ENCODE measurements around the gene GALNT16. TPM values are rescaled to one million over a fixed set of nuclear protein-coding genes. Genes with fewer than 3 reads are reported as not detected.

GALNT16 gene
- polyA plus RNA-seq, 2 donors: 0.36 to 0.39 TPM

DNA sequence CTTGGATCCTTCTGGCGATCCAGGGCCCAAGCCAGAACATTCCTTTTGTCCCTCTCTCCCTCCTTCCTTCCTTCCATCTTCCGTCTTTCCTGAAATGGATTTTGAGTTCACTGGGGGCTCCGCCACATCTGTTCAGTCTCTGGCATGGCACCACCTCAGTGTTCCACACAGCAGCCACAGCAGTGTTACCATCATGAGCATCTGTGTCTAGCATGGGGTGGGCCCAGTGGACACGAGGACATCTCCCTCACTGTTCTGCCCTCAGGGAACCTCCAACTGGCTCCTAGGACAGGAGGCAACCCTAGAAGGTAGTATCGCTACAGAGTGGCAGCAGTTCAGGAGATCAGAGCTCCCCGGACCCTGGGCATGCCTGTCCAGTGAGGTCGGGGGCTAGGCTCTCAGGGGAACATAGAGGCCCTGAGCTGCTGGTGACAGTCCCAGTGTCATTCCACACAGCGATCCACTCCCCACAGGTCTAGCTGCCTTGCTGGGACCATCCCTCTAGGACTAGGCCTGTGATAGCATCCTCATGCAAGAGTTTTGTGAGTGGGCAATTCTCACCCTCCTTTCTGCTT lies 59.0 kb downstream of the GALNT16 start:
- WGBS, 2 donors: 92% methylated on average over 8 of the region's 8 CpGs
- Histone ChIP-seq H3K4me3 (ENCODE audit: low read depth in 1 of 2, low read length in 2 of 2) (no peak overlapping the region), H3K27me3 (ENCODE audit: control insufficient read depth in 1 of 2, insufficient read depth in 2 of 2, low read length in 2 of 2) (no peaks in the 10 kb centered on the region), H3K9me3 (ENCODE audit: control insufficient read depth in 2 of 2, insufficient read depth in 1 of 2, low read depth in 1 of 2, low read length in 1 of 2) (no peaks in the 10 kb centered on the region), H3K27ac (ENCODE audit: low read depth in 2 of 2, low read length in 1 of 2) (no peak overlapping the region), H3K36me3 (ENCODE audit: control insufficient read depth in 2 of 2, insufficient read depth in 2 of 2, low read length in 1 of 2) (no peaks in the 10 kb centered on the region), H3K4me1 (ENCODE audit: control insufficient read depth in 2 of 2, insufficient read depth in 2 of 2, low read length in 1 of 2) (no peaks in the 10 kb centered on the region)

DNA sequence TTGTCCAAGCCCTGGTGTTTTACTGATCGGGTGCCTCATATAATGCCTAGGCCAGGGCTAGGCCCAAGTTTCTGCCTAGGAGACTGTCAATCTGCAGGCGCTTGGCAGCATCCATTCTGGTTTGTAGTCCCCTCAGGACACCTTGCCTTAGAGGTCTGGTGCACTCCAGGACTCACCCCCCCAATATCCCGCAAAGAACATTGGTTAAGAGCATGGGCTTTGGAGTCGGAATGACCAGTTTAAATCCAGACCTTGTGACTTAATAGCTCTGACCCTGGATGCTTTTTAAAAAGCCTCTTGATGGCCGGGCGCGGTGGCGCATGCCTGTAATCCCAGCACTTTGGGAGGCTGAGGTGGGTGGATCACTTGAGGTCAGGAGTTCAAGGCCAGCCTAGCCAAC lies 60.0 kb downstream of the GALNT16 start:
- Histone ChIP-seq H3K27me3 (ENCODE audit: control insufficient read depth in 1 of 2, insufficient read depth in 2 of 2, low read length in 2 of 2) (no peaks in the 10 kb centered on the region), H3K27ac (ENCODE audit: low read depth in 2 of 2, low read length in 1 of 2) (no peak overlapping the region), H3K4me1 (ENCODE audit: control insufficient read depth in 2 of 2, insufficient read depth in 2 of 2, low read length in 1 of 2) (no peaks in the 10 kb centered on the region), H3K9me3 (ENCODE audit: control insufficient read depth in 2 of 2, insufficient read depth in 1 of 2, low read depth in 1 of 2, low read length in 1 of 2) (no peaks in the 10 kb centered on the region), H3K4me3 (ENCODE audit: low read depth in 1 of 2, low read length in 2 of 2) (no peak overlapping the region), H3K36me3 (ENCODE audit: control insufficient read depth in 2 of 2, insufficient read depth in 2 of 2, low read length in 1 of 2) (no peaks in the 10 kb centered on the region)
- 95 to 96% methylated on average over 8 of the region's 8 CpGs for WGBS, 2 donors

- Histone ChIP-seq H3K4me3 (ENCODE audit: low read depth in 1 of 2, low read length in 2 of 2) (no peak overlapping the region), H3K9me3 (ENCODE audit: control insufficient read depth in 2 of 2, insufficient read depth in 1 of 2, low read depth in 1 of 2, low read length in 1 of 2) (no peaks in the 10 kb centered on the region), H3K27ac (ENCODE audit: low read depth in 2 of 2, low read length in 1 of 2) (no peak overlapping the region), H3K36me3 (ENCODE audit: control insufficient read depth in 2 of 2, insufficient read depth in 2 of 2, low read length in 1 of 2) (no peaks in the 10 kb centered on the region), H3K4me1 (ENCODE audit: control insufficient read depth in 2 of 2, insufficient read depth in 2 of 2, low read length in 1 of 2) (no peaks in the 10 kb centered on the region), H3K27me3 (ENCODE audit: control insufficient read depth in 1 of 2, insufficient read depth in 2 of 2, low read length in 2 of 2) (no peaks in the 10 kb centered on the region)
- WGBS, 2 donors: 94 to 95% methylated on average over 18 of the region's 18 CpGs
These were observed 60.8 kb downstream of the GALNT16 start for GRCh38 chr14:69320581-69321365.

DNA sequence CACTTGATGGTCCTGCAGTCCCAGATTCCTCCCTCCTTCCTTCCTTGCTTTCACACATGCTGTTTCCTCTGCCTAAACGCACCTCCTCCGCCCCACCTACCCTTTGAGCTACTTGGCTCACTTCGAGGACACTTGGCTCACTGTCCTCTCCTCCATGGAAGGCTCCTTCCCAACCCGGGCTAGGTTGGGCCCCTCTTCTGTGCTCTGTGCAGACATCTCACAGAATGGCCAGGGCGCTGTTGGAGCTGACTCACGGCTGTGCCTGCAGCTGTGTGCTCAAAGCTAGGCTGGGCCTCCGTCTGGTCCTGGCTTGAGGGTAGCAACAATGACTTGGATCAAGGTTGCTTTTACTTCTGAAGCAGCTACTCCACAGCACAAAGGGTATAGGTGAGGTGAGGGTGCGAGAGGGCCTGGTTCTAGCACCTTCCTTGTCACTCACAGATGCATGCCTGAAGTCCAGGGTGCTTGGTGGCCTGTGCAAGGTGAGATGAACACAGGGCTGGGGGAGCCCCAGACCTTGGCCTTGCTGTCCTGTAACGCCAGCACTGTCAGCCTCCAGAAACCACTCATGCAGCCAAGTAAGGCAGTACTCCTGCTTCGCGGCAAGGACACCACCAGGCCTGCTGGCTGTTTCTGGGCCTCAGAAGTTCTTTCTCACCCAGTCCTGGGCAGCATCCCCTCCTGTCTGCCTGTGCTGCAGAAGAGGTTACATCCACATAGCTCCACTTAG lies 61.8 kb downstream of the GALNT16 start:
- no peak overlapping the region for H3K4me3 ChIP-seq (ENCODE audit: low read depth in 1 of 2, low read length in 2 of 2)
- 67 to 75% methylated on average over 11 of the region's 11 CpGs for WGBS, 2 donors
- no peaks in the 10 kb centered on the region for H3K4me1 ChIP-seq (ENCODE audit: control insufficient read depth in 2 of 2, insufficient read depth in 2 of 2, low read length in 1 of 2)
- H3K27me3 ChIP-seq (ENCODE audit: control insufficient read depth in 1 of 2, insufficient read depth in 2 of 2, low read length in 2 of 2): no peaks in the 10 kb centered on the region
- no peaks in the 10 kb centered on the region for H3K36me3 ChIP-seq (ENCODE audit: control insufficient read depth in 2 of 2, insufficient read depth in 2 of 2, low read length in 1 of 2)
- H3K9me3 ChIP-seq (ENCODE audit: control insufficient read depth in 2 of 2, insufficient read depth in 1 of 2, low read depth in 1 of 2, low read length in 1 of 2): no peaks in the 10 kb centered on the region
- H3K27ac ChIP-seq (ENCODE audit: low read depth in 2 of 2, low read length in 1 of 2): no peak overlapping the region

GRCh38 chr14:69323266-69323998 lies 63.5 kb downstream of the GALNT16 start:
- Histone ChIP-seq H3K9me3 (ENCODE audit: control insufficient read depth in 2 of 2, insufficient read depth in 1 of 2, low read depth in 1 of 2, low read length in 1 of 2) (no peaks in the 10 kb centered on the region), H3K27ac (ENCODE audit: low read depth in 2 of 2, low read length in 1 of 2) (no peak overlapping the region), H3K36me3 (ENCODE audit: control insufficient read depth in 2 of 2, insufficient read depth in 2 of 2, low read length in 1 of 2) (no peaks in the 10 kb centered on the region), H3K4me1 (ENCODE audit: control insufficient read depth in 2 of 2, insufficient read depth in 2 of 2, low read length in 1 of 2) (no peaks in the 10 kb centered on the region), H3K4me3 (ENCODE audit: low read depth in 1 of 2, low read length in 2 of 2) (no peak overlapping the region), H3K27me3 (ENCODE audit: control insufficient read depth in 1 of 2, insufficient read depth in 2 of 2, low read length in 2 of 2) (no peaks in the 10 kb centered on the region)
- WGBS, 2 donors: 89 to 91% methylated on average over 11 of the region's 11 CpGs

- 90 to 91% methylated on average over 1 of the region's 1 CpG for WGBS, 2 donors
- no peaks in the 10 kb centered on the region for H3K27me3 ChIP-seq (ENCODE audit: control insufficient read depth in 1 of 2, insufficient read depth in 2 of 2, low read length in 2 of 2)
- no peaks in the 10 kb centered on the region for H3K36me3 ChIP-seq (ENCODE audit: control insufficient read depth in 2 of 2, insufficient read depth in 2 of 2, low read length in 1 of 2)
- no peak overlapping the region for H3K4me3 ChIP-seq (ENCODE audit: low read depth in 1 of 2, low read length in 2 of 2)
- H3K27ac ChIP-seq (ENCODE audit: low read depth in 2 of 2, low read length in 1 of 2): no peak overlapping the region
- no peaks in the 10 kb centered on the region for H3K4me1 ChIP-seq (ENCODE audit: control insufficient read depth in 2 of 2, insufficient read depth in 2 of 2, low read length in 1 of 2)
- H3K9me3 ChIP-seq (ENCODE audit: control insufficient read depth in 2 of 2, insufficient read depth in 1 of 2, low read depth in 1 of 2, low read length in 1 of 2): no peaks in the 10 kb centered on the region
These were observed 64.0 kb downstream of the GALNT16 start for GRCh38 chr14:69323999-69324282.

GRCh38 chr14:69324341-69324931 lies 64.5 kb downstream of the GALNT16 start:
- Histone ChIP-seq H3K36me3 (ENCODE audit: control insufficient read depth in 2 of 2, insufficient read depth in 2 of 2, low read length in 1 of 2) (no peaks in the 10 kb centered on the region), H3K27me3 (ENCODE audit: control insufficient read depth in 1 of 2, insufficient read depth in 2 of 2, low read length in 2 of 2) (no peaks in the 10 kb centered on the region), H3K4me1 (ENCODE audit: control insufficient read depth in 2 of 2, insufficient read depth in 2 of 2, low read length in 1 of 2) (no peaks in the 10 kb centered on the region), H3K4me3 (ENCODE audit: low read depth in 1 of 2, low read length in 2 of 2) (no peak overlapping the region), H3K9me3 (ENCODE audit: control insufficient read depth in 2 of 2, insufficient read depth in 1 of 2, low read depth in 1 of 2, low read length in 1 of 2) (no peaks in the 10 kb centered on the region), H3K27ac (ENCODE audit: low read depth in 2 of 2, low read length in 1 of 2) (no peak overlapping the region)
- whole genome bisulfite sequencing, 2 donors: 91 to 95% methylated on average over 9 of the region's 9 CpGs

- Histone ChIP-seq H3K36me3 (ENCODE audit: control insufficient read depth in 2 of 2, insufficient read depth in 2 of 2, low read length in 1 of 2) (no peaks in the 10 kb centered on the region), H3K4me3 (ENCODE audit: low read depth in 1 of 2, low read length in 2 of 2) (no peak overlapping the region), H3K4me1 (ENCODE audit: control insufficient read depth in 2 of 2, insufficient read depth in 2 of 2, low read length in 1 of 2) (no peaks in the 10 kb centered on the region), H3K9me3 (ENCODE audit: control insufficient read depth in 2 of 2, insufficient read depth in 1 of 2, low read depth in 1 of 2, low read length in 1 of 2) (no peaks in the 10 kb centered on the region), H3K27me3 (ENCODE audit: control insufficient read depth in 1 of 2, insufficient read depth in 2 of 2, low read length in 2 of 2) (no peaks in the 10 kb centered on the region), H3K27ac (ENCODE audit: low read depth in 2 of 2, low read length in 1 of 2) (no peak overlapping the region)
- WGBS, 2 donors: 92 to 94% methylated on average over 8 of the region's 8 CpGs
These were observed 65.1 kb downstream of the GALNT16 start for GRCh38 chr14:69325086-69325485.

DNA sequence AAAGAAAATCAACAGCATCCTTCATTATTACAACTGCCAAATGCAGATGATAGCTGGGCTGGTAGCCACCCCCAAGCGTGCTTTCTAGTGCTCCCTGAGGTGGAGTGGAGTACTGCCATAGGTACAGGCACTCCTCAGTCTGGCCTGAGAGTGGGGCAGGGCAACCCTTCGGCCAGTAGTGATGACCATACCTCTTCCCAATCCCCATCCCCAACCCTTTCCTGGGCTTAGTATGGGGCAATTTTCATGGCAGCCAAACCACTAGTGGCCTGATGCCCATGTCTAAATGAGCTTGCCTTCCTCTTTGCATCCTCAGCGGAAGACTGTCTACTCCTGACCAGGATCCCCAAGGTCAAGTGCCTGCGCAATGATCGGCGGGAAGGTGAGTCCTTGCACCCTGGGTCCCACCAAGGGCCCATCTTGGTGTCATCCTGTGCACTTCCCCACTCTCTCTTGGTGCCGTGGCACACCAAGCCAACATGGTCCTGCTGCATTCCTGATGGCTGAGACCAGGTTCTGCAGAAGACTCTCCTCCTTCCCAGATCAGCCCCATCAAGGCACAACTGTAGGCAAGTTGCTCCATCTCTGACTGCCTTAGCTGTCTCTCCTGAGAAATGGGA lies 65.8 kb downstream of the GALNT16 start:
- no peak overlapping the region for H3K4me3 ChIP-seq (ENCODE audit: low read depth in 1 of 2, low read length in 2 of 2)
- no peaks in the 10 kb centered on the region for H3K36me3 ChIP-seq (ENCODE audit: control insufficient read depth in 2 of 2, insufficient read depth in 2 of 2, low read length in 1 of 2)
- H3K4me1 ChIP-seq (ENCODE audit: control insufficient read depth in 2 of 2, insufficient read depth in 2 of 2, low read length in 1 of 2): no peaks in the 10 kb centered on the region
- no peak overlapping the region for H3K27ac ChIP-seq (ENCODE audit: low read depth in 2 of 2, low read length in 1 of 2)
- H3K9me3 ChIP-seq (ENCODE audit: control insufficient read depth in 2 of 2, insufficient read depth in 1 of 2, low read depth in 1 of 2, low read length in 1 of 2): no peaks in the 10 kb centered on the region
- no peaks in the 10 kb centered on the region for H3K27me3 ChIP-seq (ENCODE audit: control insufficient read depth in 1 of 2, insufficient read depth in 2 of 2, low read length in 2 of 2)
- WGBS, 2 donors: 95 to 96% methylated on average over 7 of the region's 7 CpGs

Data from esophagus (tissue), 2 donors.